NCI-H82 treated with DMSO at 0.1 percent for 48 hours (cell line): ENCODE data around the gene AHCYL2.

Experiments
- DNase-seq: peaks from one replicate; lab custom pipeline; 2025; ENCODE audit not compliant: unreplicated experiment; lab: John Stamatoyannopoulos, UW

Gene AHCYL2

GRCh38 chr7:129224251-129225205 lies at the start of gene AHCYL2:
TSS of gene AHCYL2 (plus strand) at chr7:129225030.
- DNase-seq = peak; percentile 99

DNA sequence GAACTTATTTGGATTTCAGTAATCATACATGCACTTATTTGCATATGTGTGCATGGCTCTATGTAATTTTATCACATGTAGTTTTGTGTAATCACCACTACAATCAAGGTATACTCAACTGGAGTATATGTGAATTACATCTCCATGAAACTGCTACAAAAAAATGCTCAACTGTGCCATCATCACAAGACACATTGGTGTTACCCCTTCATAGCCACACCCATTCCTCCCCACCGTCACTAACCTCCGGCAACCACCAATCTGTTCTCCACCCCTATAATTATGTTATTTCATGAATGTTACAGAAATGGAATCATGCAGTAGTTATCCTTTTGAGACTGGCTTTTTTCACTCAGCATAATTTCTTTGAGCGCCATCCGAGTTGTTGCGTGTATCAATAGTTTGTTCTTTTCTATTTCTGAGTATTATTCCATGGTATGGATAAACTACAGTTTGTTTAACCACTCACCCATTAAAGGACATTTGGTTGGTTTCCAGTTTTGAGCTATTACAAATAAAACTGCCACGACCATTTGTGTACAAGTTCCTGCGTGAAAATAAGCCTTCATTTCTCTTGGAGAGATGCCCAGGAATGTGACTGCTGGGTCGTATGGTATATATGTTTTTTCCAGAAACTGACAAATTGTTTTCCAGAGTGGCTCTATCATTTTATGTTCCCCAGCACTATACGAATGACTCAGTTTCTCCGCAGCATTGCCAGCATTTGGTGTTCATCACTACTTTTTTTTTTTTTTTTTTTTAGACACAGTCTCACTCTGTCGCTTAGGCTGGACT lies 47.7 kb upstream of the AHCYL2 start:
- DNase-seq = no peak

- no peak for DNase-seq
Measured at GRCh38 chr7:129184981-129185670, 39.7 kb upstream of the AHCYL2 start.

- DNase-seq = no peak
Measured at GRCh38 chr7:129186749-129187260, 38.0 kb upstream of the AHCYL2 start.

GRCh38 chr7:129187681-129188371 lies 37.0 kb upstream of the AHCYL2 start:
- no peak for DNase-seq

- peak; percentile 13 for DNase-seq
Measured at GRCh38 chr7:129188372-129188891, 36.4 kb upstream of the AHCYL2 start, which contains the start of gene SMO. TSS of gene SMO (plus strand) at chr7:129188633. CDS start at chr7:129189152, 519 bp downstream.

DNA sequence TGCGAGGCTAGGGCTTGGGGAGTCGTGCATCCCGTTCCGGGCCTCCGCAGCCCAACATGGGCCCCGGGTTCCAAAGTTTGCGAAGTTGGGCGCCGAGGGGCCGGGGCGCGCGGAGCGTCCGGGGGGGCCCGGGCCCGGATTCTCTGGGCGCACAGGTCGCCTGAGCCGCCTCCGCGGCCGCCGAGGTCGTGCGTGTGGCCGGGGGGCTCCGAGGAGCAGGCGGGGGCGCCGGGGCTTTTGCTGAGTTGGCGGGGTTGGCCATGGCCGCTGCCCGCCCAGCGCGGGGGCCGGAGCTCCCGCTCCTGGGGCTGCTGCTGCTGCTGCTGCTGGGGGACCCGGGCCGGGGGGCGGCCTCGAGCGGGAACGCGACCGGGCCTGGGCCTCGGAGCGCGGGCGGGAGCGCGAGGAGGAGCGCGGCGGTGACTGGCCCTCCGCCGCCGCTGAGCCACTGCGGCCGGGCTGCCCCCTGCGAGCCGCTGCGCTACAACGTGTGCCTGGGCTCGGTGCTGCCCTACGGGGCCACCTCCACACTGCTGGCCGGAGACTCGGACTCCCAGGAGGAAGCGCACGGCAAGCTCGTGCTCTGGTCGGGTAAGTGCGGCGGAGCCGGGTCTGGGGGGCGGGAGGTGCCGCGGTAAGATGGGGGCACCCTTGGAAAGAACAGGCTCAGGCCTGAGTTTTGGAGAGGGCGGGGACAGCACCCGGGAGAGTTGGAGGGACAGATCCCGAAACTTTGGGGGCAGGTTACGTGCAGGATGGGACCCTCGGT lies 35.8 kb upstream of the AHCYL2 start:
- DNase-seq = no peak

- no peak for DNase-seq
Measured at GRCh38 chr7:129189661-129190310, 35.0 kb upstream of the AHCYL2 start.

GRCh38 chr7:129191272-129191671 lies 33.6 kb upstream of the AHCYL2 start:
- no peak for DNase-seq

- DNase-seq = no peak
Measured at GRCh38 chr7:129193892-129194291, 30.9 kb upstream of the AHCYL2 start.

- no peak for DNase-seq
Measured at GRCh38 chr7:129197771-129198170, 27.1 kb upstream of the AHCYL2 start.

DNA sequence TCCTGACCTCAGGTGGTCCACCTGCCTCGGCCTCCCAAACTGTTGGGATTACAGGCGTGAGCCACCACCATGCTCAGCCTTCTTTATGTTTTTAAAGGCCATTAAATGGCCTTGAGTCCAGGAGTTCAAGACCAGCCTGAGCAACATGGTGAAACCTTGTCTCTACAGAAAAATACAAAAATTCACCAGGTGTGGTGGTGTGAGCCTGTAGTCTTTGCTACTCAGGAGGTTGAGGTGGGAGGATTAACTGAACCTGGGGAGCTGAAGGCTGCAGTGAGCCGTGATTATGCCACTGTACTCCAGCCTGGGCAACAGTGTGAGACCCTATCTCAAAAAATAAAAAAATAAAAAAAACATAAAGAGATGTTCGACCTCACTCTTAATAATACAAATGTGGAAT lies 25.4 kb upstream of the AHCYL2 start:
- DNase-seq = no peak

DNA sequence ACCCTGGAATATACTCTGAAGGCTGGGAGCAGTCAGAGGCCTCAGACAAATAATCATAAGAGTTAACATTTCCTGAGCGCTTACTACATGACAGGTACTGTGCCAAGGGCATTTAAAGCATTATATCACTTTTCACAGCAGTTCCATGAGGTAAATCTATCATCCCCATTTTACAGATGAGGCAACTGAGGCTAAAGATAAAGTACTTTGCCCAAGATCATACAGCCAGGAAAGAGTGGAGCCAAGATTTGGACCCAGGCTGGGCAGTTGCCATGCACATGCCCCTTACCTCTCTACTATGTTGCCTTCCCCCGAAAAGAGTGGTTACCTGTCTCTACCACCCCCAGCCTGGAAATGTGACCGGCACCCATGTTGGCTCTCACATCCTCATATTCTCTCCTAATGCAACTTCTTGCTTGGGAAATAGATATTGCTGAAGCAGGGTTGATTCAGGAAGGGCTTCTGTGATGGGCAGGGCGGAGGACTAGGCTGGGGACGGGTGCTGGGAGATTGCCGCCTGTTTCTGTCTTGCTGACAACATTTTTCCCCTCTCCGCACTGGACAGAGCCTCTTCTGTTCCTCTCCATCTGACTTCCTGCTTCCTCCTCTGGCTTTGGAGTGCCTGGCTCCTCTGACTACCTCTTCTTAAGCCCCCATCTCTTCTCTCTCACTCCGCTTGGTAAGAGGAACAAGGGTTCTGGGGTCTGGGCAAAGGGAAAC lies 22.6 kb upstream of the AHCYL2 start:
- DNase-seq = no peak

DNA sequence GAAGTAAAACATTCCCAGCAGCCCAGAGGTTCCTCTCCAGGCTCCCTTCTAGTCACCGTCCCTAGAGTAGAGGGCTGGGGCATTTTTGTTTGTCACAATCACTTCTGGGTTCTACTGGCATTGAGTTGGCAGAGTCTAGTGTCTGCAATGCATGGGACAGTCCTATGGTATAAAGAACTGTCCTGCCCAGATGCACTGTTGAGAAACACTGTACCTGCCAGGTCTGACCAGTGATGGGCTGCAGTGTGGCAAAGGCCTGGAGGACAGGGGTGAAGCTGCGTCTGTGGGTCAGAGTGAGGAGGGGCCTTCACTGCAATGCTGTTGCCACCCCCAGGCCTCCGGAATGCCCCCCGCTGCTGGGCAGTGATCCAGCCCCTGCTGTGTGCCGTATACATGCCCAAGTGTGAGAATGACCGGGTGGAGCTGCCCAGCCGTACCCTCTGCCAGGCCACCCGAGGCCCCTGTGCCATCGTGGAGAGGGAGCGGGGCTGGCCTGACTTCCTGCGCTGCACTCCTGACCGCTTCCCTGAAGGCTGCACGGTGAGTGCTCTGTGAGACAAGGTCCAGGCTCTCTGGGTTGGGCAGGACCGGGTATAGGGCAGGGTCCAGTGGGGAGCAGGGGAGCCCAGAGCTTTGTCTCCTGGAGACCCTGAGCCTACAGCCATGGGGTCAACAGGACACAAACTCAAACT lies 21.6 kb upstream of the AHCYL2 start:
- no peak for DNase-seq

DNA sequence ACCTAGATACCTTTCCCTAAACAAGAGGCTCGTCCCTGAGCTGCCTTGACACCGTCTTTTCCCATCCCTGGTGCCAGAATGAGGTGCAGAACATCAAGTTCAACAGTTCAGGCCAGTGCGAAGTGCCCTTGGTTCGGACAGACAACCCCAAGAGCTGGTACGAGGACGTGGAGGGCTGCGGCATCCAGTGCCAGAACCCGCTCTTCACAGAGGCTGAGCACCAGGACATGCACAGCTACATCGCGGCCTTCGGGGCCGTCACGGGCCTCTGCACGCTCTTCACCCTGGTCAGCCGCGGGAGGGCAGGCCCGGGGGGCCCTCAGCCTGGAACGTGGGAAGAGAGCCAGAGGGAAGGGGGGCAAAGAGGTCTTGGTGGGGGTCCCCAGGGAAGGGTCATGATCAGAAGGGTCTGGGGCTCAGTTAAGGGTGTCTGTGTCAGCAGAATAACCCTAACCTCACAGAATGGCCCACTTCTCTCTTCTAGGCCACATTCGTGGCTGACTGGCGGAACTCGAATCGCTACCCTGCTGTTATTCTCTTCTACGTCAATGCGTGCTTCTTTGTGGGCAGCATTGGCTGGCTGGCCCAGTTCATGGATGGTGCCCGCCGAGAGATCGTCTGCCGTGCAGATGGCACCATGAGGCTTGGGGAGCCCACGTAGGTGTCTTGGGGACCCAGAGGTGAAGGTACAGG lies 19.6 kb upstream of the AHCYL2 start:
- DNase-seq = no peak

- DNase-seq = no peak
Measured at GRCh38 chr7:129205987-129206785, 18.6 kb upstream of the AHCYL2 start.
